Hepatocyte (in vitro differentiated cells): ENCODE data around the gene INF2. TPM values are rescaled to one million over a fixed set of nuclear protein-coding genes. Genes with fewer than 3 reads are reported as not detected.
"Not testable (repeated sequence)": the region's sequence is repeated elsewhere in the genome, so short reads cannot be mapped to it uniquely, and the experiment has no call there.

Experiments
- DNase-seq: peaks from one replicate; pipeline ENCODE4 v3.0.0-alpha.2; 2016; ENCODE audit warnings: low spot score
- H2AFZ ChIP-seq: fragments of 200-600 bp; sonication (generic); 2 replicates; pipeline ENCODE4 v1.6.0; 2016; ENCODE audit warnings: antibody characterized with exemption, mild to moderate bottlenecking
- H3K27ac ChIP-seq: fragments of 200-600 bp; sonication (generic); 2 replicates; pipeline ENCODE4 v1.5.1; 2016; ENCODE audit warnings: mild to moderate bottlenecking
- H3K27me3 ChIP-seq: fragments of 200-600 bp; sonication (generic); 2 replicates; pipeline ENCODE4 v1.6.1; 2016
- H3K36me3 ChIP-seq: fragments of 200-600 bp; sonication (generic); replicated peaks from 2 replicates; pipeline ENCODE4 v1.5.1; 2016; ENCODE audit warnings: low read depth; ENCODE audit not compliant: insufficient read depth
- H3K4me1 ChIP-seq: fragments of 200-600 bp; sonication (generic); 2 replicates; pipeline ENCODE4 v1.5.1; 2016; ENCODE audit warnings: mild to moderate bottlenecking, moderate library complexity; ENCODE audit not compliant: insufficient read depth
- H3K4me2 ChIP-seq: fragments of 200-600 bp; sonication (generic); 2 replicates; pipeline ENCODE4 v1.6.0; 2016
- H3K4me3 ChIP-seq: fragments of 200-600 bp; sonication (generic); 2 replicates; pipeline ENCODE4 v1.5.1; 2016; ENCODE audit warnings: mild to moderate bottlenecking
- H3K79me2 ChIP-seq: fragments of 200-600 bp; sonication (generic); 2 replicates; pipeline ENCODE4 v1.6.0; 2017; ENCODE audit warnings: mild to moderate bottlenecking
- H3K9me2 ChIP-seq: fragments of 200-600 bp; sonication (generic); replicated peaks from 2 replicates; pipeline ENCODE4 v1.6.0; 2017; ENCODE audit warnings: mild to moderate bottlenecking; ENCODE audit not compliant: insufficient read depth
- H3K9me3 ChIP-seq: fragments of 200-600 bp; sonication (generic); 2 replicates; pipeline ENCODE4 v1.5.1; 2016; ENCODE audit warnings: low read depth, mild to moderate bottlenecking
- H4K20me1 ChIP-seq: fragments of 200-600 bp; sonication (generic); 2 replicates; pipeline ENCODE4 v1.6.0; 2016; ENCODE audit warnings: mild to moderate bottlenecking; ENCODE audit not compliant: insufficient read depth, poor library complexity, severe bottlenecking
- EZH2 ChIP-seq: fragments of 200-600 bp; sonication (generic); IDR thresholded peaks from 2 replicates; pipeline ENCODE4 v1.6.1; 2016; ENCODE audit warnings: antibody characterized with exemption, mild to moderate bottlenecking, borderline replicate concordance
- EZH2phosphoT487 ChIP-seq: fragments of 200-600 bp; sonication (generic); IDR thresholded peaks from one replicate; pipeline ENCODE4 v1.6.1; 2018; ENCODE audit warnings: antibody characterized with exemption, mild to moderate bottlenecking, low read depth, moderate library complexity; ENCODE audit not compliant: unreplicated experiment, severe bottlenecking
- WGBS: methylation state at CpG from one replicate; pipeline ENCODE4 v1.1.6; 2016; ENCODE audit warnings: low lambda C conversion rate; ENCODE audit errors: missing lambda C conversion rate; 5-methylcytosine and 5-hydroxymethylcytosine counted together
- polyA plus RNA-seq: library from polyadenylated mRNA; unstranded; fragments of >200 nt; fragmentation: Nextera tagmentation; extraction: Ambion mirVana; gene quantifications from 2 replicates; pipeline ENCODE4 v1.2.1, GENCODE V29; 2016
- total RNA-seq: library from RNA; depleted of rRNA; stranded (reverse); fragments of >200 nt; gene quantifications from 2 replicates; pipeline ENCODE4 v1.2.3, GENCODE V29; 2014
- TF ChIP-seq, protein P1 (sequence below): fragments of 200-600 bp; sonication (generic); IDR thresholded peaks from 2 replicates; pipeline ENCODE4 v1.5.1; 2016; ENCODE audit warnings: antibody characterized with exemption, mild to moderate bottlenecking; ENCODE audit not compliant: poor library complexity

INF2 gene
- total and polyA plus RNA-seq, 2 experiments from 2014 or later: 23.8 to 31.6 TPM

DNA sequence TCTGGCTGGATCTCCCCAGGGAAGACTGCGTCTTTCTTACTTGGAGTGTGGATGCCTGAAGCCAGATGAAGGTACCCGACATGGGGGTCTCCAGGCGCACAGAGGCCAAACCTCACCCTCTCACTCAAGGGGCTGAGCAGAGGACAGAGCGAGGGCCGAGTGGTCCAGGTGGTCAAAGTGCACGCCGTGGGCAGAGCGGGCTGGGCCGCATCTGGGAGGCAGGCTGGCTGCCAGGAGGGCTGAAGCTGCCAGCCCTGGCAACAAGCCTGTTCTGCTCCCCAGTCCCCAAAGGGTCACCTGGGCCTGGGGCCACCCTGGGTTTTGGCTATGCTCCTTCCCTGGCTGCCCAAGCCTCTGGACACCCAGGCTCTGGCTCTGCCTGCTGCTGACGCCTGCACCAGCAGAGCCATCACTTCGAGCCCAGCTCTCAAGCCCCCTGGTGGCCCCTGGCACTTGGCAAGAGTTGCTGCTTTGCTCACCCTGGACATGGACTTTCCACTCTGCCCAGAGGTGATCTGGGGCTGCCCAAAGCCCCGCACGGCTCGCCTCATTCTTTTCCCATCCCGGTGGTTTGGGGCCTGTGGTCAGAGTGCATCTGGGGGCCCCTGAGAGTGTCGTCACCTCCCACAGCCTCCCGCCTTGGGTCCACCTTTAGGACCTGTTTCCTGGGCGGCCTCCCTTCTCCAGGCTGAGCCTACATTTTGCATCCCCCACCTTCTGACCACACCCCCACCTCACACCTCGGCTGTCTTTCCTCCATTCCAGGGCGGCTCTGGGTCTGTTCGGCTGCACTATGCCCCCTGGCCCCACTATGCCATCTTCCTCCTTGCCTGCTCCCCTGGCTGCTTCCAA is 37.4 kb downstream of the INF2 start:
- Histone ChIP-seq H3K79me2 (no peaks in the 10 kb centered on the region), H2AFZ (no peak overlapping the region), H4K20me1 (no peaks in the 10 kb centered on the region), H3K27me3 (no peaks in the 10 kb centered on the region), H3K9me2 (no peaks in the 10 kb centered on the region), H3K4me1 (peaks cover 12% of the 10 kb centered on the region), H3K36me3 (no peaks in the 10 kb centered on the region), H3K27ac (no peak overlapping the region), H3K4me3 (no peak overlapping the region), H3K9me3 (no peaks in the 10 kb centered on the region), H3K4me2 (no peak overlapping the region)
- TF ChIP-seq EZH2phosphoT487 (no peak), EZH2 (no peak)
- TF ChIP-seq, protein P1, sequence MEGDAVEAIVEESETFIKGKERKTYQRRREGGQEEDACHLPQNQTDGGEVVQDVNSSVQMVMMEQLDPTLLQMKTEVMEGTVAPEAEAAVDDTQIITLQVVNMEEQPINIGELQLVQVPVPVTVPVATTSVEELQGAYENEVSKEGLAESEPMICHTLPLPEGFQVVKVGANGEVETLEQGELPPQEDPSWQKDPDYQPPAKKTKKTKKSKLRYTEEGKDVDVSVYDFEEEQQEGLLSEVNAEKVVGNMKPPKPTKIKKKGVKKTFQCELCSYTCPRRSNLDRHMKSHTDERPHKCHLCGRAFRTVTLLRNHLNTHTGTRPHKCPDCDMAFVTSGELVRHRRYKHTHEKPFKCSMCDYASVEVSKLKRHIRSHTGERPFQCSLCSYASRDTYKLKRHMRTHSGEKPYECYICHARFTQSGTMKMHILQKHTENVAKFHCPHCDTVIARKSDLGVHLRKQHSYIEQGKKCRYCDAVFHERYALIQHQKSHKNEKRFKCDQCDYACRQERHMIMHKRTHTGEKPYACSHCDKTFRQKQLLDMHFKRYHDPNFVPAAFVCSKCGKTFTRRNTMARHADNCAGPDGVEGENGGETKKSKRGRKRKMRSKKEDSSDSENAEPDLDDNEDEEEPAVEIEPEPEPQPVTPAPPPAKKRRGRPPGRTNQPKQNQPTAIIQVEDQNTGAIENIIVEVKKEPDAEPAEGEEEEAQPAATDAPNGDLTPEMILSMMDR: no peak
- 85% methylated on average over 21 of the region's 21 CpGs for WGBS
- no peak for DNase-seq

DNA sequence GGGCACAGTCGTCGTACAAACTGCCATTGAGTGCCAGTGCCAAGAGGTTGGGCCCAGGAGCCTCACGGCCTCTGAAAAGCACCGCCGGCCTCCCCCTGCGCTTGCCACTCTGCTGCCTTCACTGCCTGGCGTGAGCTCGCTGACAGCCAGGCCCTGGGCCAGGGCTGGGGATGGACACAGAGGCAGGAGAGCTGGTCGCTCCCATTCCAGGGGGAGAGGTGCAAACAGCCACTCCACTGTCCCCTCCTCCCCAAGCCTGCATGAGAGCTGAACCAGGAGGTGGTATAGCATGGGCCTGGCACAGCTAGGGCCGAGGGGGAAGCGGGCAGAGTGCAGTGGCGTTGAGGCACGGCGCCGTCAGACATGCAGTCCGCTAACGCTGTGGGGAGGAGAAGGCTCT is 39.2 kb downstream of the INF2 start:
- Histone ChIP-seq H3K27ac (no peak overlapping the region), H3K27me3 (no peaks in the 10 kb centered on the region), H3K36me3 (no peaks in the 10 kb centered on the region), H4K20me1 (no peaks in the 10 kb centered on the region), H3K4me2 (no peak overlapping the region), H2AFZ (no peak overlapping the region), H3K4me1 (peaks cover 8% of the 10 kb centered on the region), H3K79me2 (no peaks in the 10 kb centered on the region), H3K4me3 (no peak overlapping the region), H3K9me2 (no peaks in the 10 kb centered on the region), H3K9me3 (no peaks in the 10 kb centered on the region)
- WGBS: 95% methylated on average over 17 of the region's 17 CpGs
- no peak for DNase-seq
- no peak for TF ChIP-seq EZH2phosphoT487
- TF ChIP-seq, protein P1: no peak
- no peak for TF ChIP-seq EZH2

DNA sequence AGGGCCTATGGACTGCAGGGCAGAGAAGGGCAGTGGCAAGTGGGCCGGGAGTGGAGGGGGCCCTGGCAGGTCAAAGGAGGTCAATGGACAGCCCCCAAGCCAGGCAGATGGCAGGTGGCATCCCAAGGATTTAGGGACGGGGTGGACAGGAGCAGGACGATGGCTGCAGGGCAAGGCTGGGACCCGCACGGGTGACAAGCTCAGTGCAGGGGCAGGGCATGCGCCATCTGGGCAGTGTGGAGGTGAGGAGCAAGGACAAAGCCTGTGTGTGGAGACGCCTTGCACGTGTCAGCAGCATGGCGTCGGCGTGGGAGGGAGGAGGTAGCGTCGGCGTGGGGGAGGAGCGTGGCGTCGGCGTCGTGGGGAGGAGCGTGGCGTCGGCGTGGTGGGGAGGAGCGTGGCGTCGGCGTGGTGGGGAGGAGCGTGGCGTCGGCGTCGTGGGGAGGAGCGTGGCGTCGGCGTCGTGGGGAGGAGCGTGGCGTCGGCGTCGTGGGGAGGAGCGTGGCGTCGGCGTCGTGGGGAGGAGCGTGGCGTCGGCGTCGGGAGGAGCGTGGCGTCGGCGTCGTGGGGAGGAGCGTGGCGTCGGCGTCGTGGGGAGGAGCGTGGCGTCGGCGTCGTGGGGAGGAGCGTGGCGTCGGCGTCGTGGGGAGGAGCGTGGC is 39.9 kb downstream of the INF2 start:
- WGBS: 81% methylated on average over 11 of the region's 73 CpGs
- not testable (repeated sequence) for H3K36me3 ChIP-seq, H3K27ac ChIP-seq, H4K20me1 ChIP-seq, H3K9me2 ChIP-seq, H2AFZ ChIP-seq, H3K79me2 ChIP-seq, H3K4me3 ChIP-seq, H3K9me3 ChIP-seq, H3K27me3 ChIP-seq, H3K4me1 ChIP-seq, H3K4me2 ChIP-seq, DNase-seq

DNA sequence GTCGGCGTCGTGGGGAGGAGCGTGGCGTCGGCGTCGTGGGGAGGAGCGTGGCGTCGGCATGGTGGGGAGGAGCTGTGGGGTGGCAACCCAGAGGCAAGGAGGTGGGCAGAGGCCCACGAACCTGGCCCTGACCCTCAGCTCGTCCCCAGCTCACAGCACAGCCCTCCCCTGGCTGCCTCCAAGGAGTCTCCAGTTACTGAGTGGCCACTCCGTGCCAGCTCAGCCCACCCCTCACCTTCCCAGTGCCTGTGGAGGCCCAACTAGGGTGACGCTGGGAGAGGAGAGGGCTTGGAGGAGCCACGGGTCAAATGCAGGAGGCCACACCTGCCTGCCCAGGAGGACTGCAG is 40.4 kb downstream of the INF2 start:
- Histone ChIP-seq H3K9me3 (no peaks in the 10 kb centered on the region), H3K27ac (no peak overlapping the region), H3K4me3 (no peak overlapping the region), H3K27me3 (no peaks in the 10 kb centered on the region), H2AFZ (no peak overlapping the region), H4K20me1 (no peaks in the 10 kb centered on the region), H3K4me2 (no peak overlapping the region), H3K79me2 (no peaks in the 10 kb centered on the region), H3K9me2 (no peaks in the 10 kb centered on the region), H3K36me3 (no peaks in the 10 kb centered on the region), H3K4me1 (peaks cover 3% of the 10 kb centered on the region)
- WGBS: 92% methylated on average over 2 of the region's 16 CpGs
- TF ChIP-seq EZH2 (no peak), EZH2phosphoT487 (no peak)
- TF ChIP-seq, protein P1: no peak
- no peak for DNase-seq
